ENCODE measurements around the gene CD38.
"Not testable (repeated sequence)": the region's sequence is repeated elsewhere in the genome, so short reads cannot be mapped to it uniquely, and the experiment has no call there.

CD38 gene

DNA sequence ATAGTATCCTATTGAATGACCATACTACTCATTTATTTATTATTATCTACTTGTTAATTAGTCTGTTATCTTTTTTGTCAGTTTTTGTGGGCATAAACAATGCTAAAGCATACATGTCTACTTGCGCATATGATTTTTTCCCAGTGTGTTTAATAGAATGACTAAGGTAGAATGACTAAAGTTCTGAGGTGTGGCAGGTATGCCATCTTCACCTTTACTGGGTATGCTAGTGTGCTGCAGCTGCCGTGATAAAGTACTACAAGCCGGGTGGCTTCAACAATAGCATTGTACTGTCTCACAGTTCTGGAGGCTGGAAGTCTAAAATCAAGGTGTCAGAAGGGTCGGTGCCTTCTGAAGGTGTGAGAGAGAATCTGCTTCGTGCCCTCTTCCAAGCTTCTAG is 19.2 kb downstream of the CD38 start:
- H2BK12ac ChIP-seq (ENCODE audit: low read length in 2 of 2) = no peak overlapping the region
- no peak overlapping the region for H3K18ac ChIP-seq (ENCODE audit: low read depth in 1 of 2, low read length in 2 of 2)
- 97% methylated on average over 5 of the region's 5 CpGs for WGBS
- no peak overlapping the region for H3K9ac ChIP-seq (ENCODE audit: low read length)
- no peak overlapping the region for H2BK5ac ChIP-seq (ENCODE audit: low read depth, low read length, poor library complexity, severe bottlenecking)
- no peaks in the 10 kb centered on the region for H3K9me3 ChIP-seq (ENCODE audit: control insufficient read depth, low read length)
- H3K27me3 ChIP-seq (ENCODE audit: control insufficient read depth in 1 of 2, insufficient read depth in 1 of 2, low read length in 2 of 2) = peaks cover 0 to 6% of the 10 kb centered on the region in 2 experiments
- no peak overlapping the region for H2AK5ac ChIP-seq (ENCODE audit: low read length, severe bottlenecking)
- H2BK120ac ChIP-seq (ENCODE audit: low read depth, low read length) = no peak overlapping the region
- no peak overlapping the region for H4K8ac ChIP-seq (ENCODE audit: low read length)
- H3K27ac ChIP-seq (ENCODE audit: low read length, poor library complexity, severe bottlenecking) = no peak overlapping the region
- no peaks in the 10 kb centered on the region for H3K36me3 ChIP-seq (ENCODE audit: control insufficient read depth in 1 of 2, insufficient read depth in 2 of 2, low read depth in 1 of 2, low read length in 2 of 2)
- H3K14ac ChIP-seq (ENCODE audit: low read length in 2 of 2) = no peak overlapping the region
- H2AFZ ChIP-seq (ENCODE audit: low read depth, low read length) = no peak overlapping the region
- H3K4me2 ChIP-seq (ENCODE audit: low read length, poor library complexity, severe bottlenecking) = no peak overlapping the region
- no peak overlapping the region for H3K4ac ChIP-seq (ENCODE audit: low read depth in 1 of 2, low read length in 2 of 2)
- H3K4me1 ChIP-seq (ENCODE audit: control insufficient read depth, insufficient read depth, low read depth, low read length) = no peaks in the 10 kb centered on the region
- no peak overlapping the region for H3K4me3 ChIP-seq (ENCODE audit: insufficient read depth in 1 of 2, low read depth in 1 of 2, low read length in 2 of 2)
- no peak overlapping the region for H2BK15ac ChIP-seq (ENCODE audit: low read depth, poor library complexity, severe bottlenecking)
- no peak overlapping the region for H4K91ac ChIP-seq (ENCODE audit: low read length)
- H3K23ac ChIP-seq (ENCODE audit: low read length in 2 of 2) = no peak overlapping the region
- H3K79me1 ChIP-seq (replicated peaks; ENCODE audit: low read length, poor library complexity, severe bottlenecking) = no peaks in the 10 kb centered on the region
- DNase-seq = no peak

- no peak overlapping the region for H3K27ac ChIP-seq (ENCODE audit: low read length, poor library complexity, severe bottlenecking)
- no peak overlapping the region for H3K18ac ChIP-seq (ENCODE audit: low read depth in 1 of 2, low read length in 2 of 2)
- no peak overlapping the region for H3K4ac ChIP-seq (ENCODE audit: low read depth in 1 of 2, low read length in 2 of 2)
- no peak overlapping the region for H4K8ac ChIP-seq (ENCODE audit: low read length)
- H3K36me3 ChIP-seq (ENCODE audit: control insufficient read depth in 1 of 2, insufficient read depth in 2 of 2, low read depth in 1 of 2, low read length in 2 of 2) = no peaks in the 10 kb centered on the region
- H3K4me1 ChIP-seq (ENCODE audit: control insufficient read depth, insufficient read depth, low read depth, low read length) = no peaks in the 10 kb centered on the region
- H3K9ac ChIP-seq (ENCODE audit: low read length) = no peak overlapping the region
- H3K14ac ChIP-seq (ENCODE audit: low read length in 2 of 2) = no peak overlapping the region
- no peak overlapping the region for H2AFZ ChIP-seq (ENCODE audit: low read depth, low read length)
- 71% methylated on average over 1 of the region's 4 CpGs for WGBS
- DNase-seq = no peak
- H2BK5ac ChIP-seq (ENCODE audit: low read depth, low read length, poor library complexity, severe bottlenecking) = no peak overlapping the region
- no peaks in the 10 kb centered on the region for H3K79me1 ChIP-seq (replicated peaks; ENCODE audit: low read length, poor library complexity, severe bottlenecking)
- H3K4me3 ChIP-seq (ENCODE audit: insufficient read depth in 1 of 2, low read depth in 1 of 2, low read length in 2 of 2) = no peak overlapping the region
- H2BK120ac ChIP-seq (ENCODE audit: low read depth, low read length) = no peak overlapping the region
- no peak overlapping the region for H3K23ac ChIP-seq (ENCODE audit: low read length in 2 of 2)
- H4K91ac ChIP-seq (ENCODE audit: low read length) = no peak overlapping the region
- H3K9me3 ChIP-seq (ENCODE audit: control insufficient read depth, low read length) = no peaks in the 10 kb centered on the region
- no peak overlapping the region for H2AK5ac ChIP-seq (ENCODE audit: low read length, severe bottlenecking)
- H3K4me2 ChIP-seq (ENCODE audit: low read length, poor library complexity, severe bottlenecking) = no peak overlapping the region
- no peak overlapping the region for H2BK15ac ChIP-seq (ENCODE audit: low read depth, poor library complexity, severe bottlenecking)
- H2BK12ac ChIP-seq (ENCODE audit: low read length in 2 of 2) = no peak overlapping the region
- peaks cover 0 to 4% of the 10 kb centered on the region in 2 experiments for H3K27me3 ChIP-seq (ENCODE audit: control insufficient read depth in 1 of 2, insufficient read depth in 1 of 2, low read length in 2 of 2)
These were observed 21.0 kb downstream of the CD38 start for GRCh38 chr4:15799141-15799540.

GRCh38 chr4:15799701-15800100 is 21.6 kb downstream of the CD38 start:
- no peak overlapping the region for H3K4me3 ChIP-seq (ENCODE audit: insufficient read depth in 1 of 2, low read depth in 1 of 2, low read length in 2 of 2)
- no peak for DNase-seq
- H3K79me1 ChIP-seq (replicated peaks; ENCODE audit: low read length, poor library complexity, severe bottlenecking) = no peaks in the 10 kb centered on the region
- no peak overlapping the region for H3K18ac ChIP-seq (ENCODE audit: low read depth in 1 of 2, low read length in 2 of 2)
- no peak overlapping the region for H2BK15ac ChIP-seq (ENCODE audit: low read depth, poor library complexity, severe bottlenecking)
- 89% methylated on average over 2 of the region's 2 CpGs for WGBS
- H4K91ac ChIP-seq (ENCODE audit: low read length) = no peak overlapping the region
- no peak overlapping the region for H2AK5ac ChIP-seq (ENCODE audit: low read length, severe bottlenecking)
- no peak overlapping the region for H3K14ac ChIP-seq (ENCODE audit: low read length in 2 of 2)
- no peak overlapping the region for H2AFZ ChIP-seq (ENCODE audit: low read depth, low read length)
- no peak overlapping the region for H3K9ac ChIP-seq (ENCODE audit: low read length)
- no peak overlapping the region for H3K23ac ChIP-seq (ENCODE audit: low read length in 2 of 2)
- H3K9me3 ChIP-seq (ENCODE audit: control insufficient read depth, low read length) = no peaks in the 10 kb centered on the region
- no peak overlapping the region for H2BK5ac ChIP-seq (ENCODE audit: low read depth, low read length, poor library complexity, severe bottlenecking)
- no peak overlapping the region for H4K8ac ChIP-seq (ENCODE audit: low read length)
- H2BK12ac ChIP-seq (ENCODE audit: low read length in 2 of 2) = no peak overlapping the region
- no peak overlapping the region for H3K4ac ChIP-seq (ENCODE audit: low read depth in 1 of 2, low read length in 2 of 2)
- H2BK120ac ChIP-seq (ENCODE audit: low read depth, low read length) = no peak overlapping the region
- no peaks in the 10 kb centered on the region for H3K4me1 ChIP-seq (ENCODE audit: control insufficient read depth, insufficient read depth, low read depth, low read length)
- no peak overlapping the region for H3K4me2 ChIP-seq (ENCODE audit: low read length, poor library complexity, severe bottlenecking)
- H3K36me3 ChIP-seq (ENCODE audit: control insufficient read depth in 1 of 2, insufficient read depth in 2 of 2, low read depth in 1 of 2, low read length in 2 of 2) = no peaks in the 10 kb centered on the region
- H3K27ac ChIP-seq (ENCODE audit: low read length, poor library complexity, severe bottlenecking) = no peak overlapping the region
- no peaks in the 10 kb centered on the region for H3K27me3 ChIP-seq (ENCODE audit: control insufficient read depth in 1 of 2, insufficient read depth in 1 of 2, low read length in 2 of 2)

DNA sequence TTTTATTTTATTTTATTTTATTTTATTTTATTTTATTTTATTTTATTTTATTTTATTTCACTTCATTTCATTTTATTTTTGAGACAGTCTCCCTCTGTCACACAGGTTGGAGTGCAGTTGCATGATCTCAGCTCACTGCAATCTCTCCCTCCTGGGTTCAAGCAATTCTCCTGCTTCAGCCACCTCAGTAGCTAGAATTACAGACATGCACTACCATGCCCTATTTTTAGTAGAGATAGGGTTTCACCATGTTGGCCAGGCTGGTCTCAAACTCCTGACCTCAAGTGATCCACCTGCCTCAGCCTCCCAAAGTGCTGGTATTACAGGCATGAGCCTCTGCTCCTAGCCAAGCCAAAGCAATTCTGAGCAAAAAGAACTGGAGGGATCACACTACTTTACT is 24.4 kb downstream of the CD38 start:
- H2BK5ac ChIP-seq (ENCODE audit: low read depth, low read length, poor library complexity, severe bottlenecking); H3K4ac ChIP-seq (ENCODE audit: low read depth in 1 of 2, low read length in 2 of 2); H3K79me1 ChIP-seq (replicated peaks; ENCODE audit: low read length, poor library complexity, severe bottlenecking); H3K23ac ChIP-seq (ENCODE audit: low read length in 2 of 2); H3K36me3 ChIP-seq (ENCODE audit: control insufficient read depth in 1 of 2, insufficient read depth in 2 of 2, low read depth in 1 of 2, low read length in 2 of 2); H3K9ac ChIP-seq (ENCODE audit: low read length); H2BK15ac ChIP-seq (ENCODE audit: low read depth, poor library complexity, severe bottlenecking); H2AFZ ChIP-seq (ENCODE audit: low read depth, low read length); H2BK120ac ChIP-seq (ENCODE audit: low read depth, low read length); H2BK12ac ChIP-seq (ENCODE audit: low read length in 2 of 2); H3K14ac ChIP-seq (ENCODE audit: low read length in 2 of 2); H4K8ac ChIP-seq (ENCODE audit: low read length); H2AK5ac ChIP-seq (ENCODE audit: low read length, severe bottlenecking); H3K18ac ChIP-seq (ENCODE audit: low read depth in 1 of 2, low read length in 2 of 2); H3K27ac ChIP-seq (ENCODE audit: low read length, poor library complexity, severe bottlenecking); H3K4me1 ChIP-seq (ENCODE audit: control insufficient read depth, insufficient read depth, low read depth, low read length); H3K4me2 ChIP-seq (ENCODE audit: low read length, poor library complexity, severe bottlenecking); DNase-seq; H3K9me3 ChIP-seq (ENCODE audit: control insufficient read depth, low read length); H3K4me3 ChIP-seq (ENCODE audit: insufficient read depth in 1 of 2, low read depth in 1 of 2, low read length in 2 of 2); H4K91ac ChIP-seq (ENCODE audit: low read length): not testable (repeated sequence)
- H3K27me3 ChIP-seq (ENCODE audit: control insufficient read depth in 1 of 2, insufficient read depth in 1 of 2, low read length in 2 of 2) = peaks cover 0 to 12% of the 10 kb centered on the region in 2 experiments
